Kidney tubule cell (primary cell): ENCODE measurements around the gene TVP23C.

ENCODE experiments used
- DNase-seq: peaks from one replicate; pipeline ENCODE4 v3.0.0-alpha.2; 2018; ENCODE audit warnings: low spot score

The TVP23C gene

DNA sequence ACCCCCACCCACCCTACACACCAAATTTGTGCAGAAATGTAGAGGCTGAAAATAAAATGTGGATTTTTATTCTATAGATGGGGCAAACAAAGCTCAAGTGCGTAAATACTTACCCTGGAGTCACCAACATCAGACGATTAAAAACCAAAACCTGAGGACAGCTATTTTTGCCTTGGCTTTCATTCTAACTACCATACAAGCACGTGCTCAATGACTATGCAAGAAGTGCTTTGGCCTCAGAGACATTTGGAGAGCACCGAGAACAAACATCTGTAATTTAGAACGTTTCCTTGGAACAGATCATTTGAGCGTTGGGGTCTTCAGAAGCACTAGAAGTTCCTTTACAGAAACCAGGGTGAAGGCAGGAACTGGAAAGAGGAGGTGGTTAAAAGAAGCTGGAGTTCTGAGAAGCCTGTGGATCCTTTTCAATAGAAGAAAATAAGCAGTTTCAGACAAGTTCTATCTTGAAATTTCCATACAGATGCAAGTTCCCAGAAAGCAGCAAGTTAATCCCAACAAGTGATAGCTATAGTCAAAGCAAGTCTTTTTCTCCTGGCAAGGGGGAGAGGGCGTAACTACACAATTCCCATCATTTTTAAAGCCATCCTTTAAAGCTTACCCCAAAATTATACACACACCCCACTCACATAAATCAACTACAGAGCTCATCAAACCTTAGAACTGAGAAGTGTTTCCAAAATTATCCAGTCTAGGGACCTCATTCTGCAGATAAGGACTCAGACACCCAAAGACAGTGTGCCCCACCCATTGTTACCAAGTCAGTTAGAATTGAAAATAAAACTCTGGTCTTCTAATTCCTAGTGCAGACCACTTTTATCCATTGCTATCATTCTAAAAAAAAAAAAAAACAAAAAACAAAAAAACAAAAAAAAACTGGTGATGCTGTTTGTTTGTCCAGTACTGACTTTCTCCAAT is 66.3 kb downstream of the TVP23C start:
- DNase-seq = no peak

GRCh38 chr17:15494821-15495220 is 68.5 kb downstream of the TVP23C start:
- DNase-seq = no peak

- DNase-seq = no peak
Observed at GRCh38 chr17:15493693-15494035, 69.6 kb downstream of the TVP23C start.

GRCh38 chr17:15492791-15493692 is 70.2 kb downstream of the TVP23C start:
- no peak for DNase-seq

- no peak for DNase-seq
Observed at GRCh38 chr17:15492186-15492585, 71.1 kb downstream of the TVP23C start.

DNA sequence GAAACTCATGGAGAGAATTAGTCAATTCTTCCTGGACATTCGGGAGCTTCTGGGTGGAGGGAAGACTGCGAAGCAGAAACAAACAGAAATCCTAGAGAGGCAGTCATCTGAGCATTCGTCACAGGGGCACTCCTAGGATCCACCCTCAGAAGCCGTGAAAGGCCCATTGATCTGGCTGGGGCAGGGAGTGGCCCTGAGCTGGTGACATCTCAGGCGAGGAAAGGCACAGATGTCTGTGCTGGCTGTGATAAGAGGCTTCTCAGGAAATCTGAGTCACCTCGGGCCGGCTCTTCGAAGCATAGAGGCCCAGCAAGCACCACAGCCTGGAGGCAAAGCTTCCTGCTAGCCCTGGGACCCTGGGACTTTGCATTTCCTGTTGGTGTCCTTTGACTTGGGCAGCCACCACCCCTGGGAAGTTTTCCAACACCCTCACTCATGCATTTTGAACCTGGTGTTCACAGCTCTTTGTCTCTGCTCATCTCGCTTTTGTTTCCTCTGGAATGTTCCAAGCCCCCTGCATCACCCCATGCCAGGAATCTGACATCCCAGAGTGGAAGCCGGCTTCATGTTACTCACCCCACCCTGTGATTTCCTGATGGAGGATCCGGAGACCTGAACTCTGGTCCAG is 72.5 kb downstream of the TVP23C start:
- peak; percentile 55 for DNase-seq

- DNase-seq = no peak
Observed at GRCh38 chr17:15488557-15488956, 74.7 kb downstream of the TVP23C start.

DNA sequence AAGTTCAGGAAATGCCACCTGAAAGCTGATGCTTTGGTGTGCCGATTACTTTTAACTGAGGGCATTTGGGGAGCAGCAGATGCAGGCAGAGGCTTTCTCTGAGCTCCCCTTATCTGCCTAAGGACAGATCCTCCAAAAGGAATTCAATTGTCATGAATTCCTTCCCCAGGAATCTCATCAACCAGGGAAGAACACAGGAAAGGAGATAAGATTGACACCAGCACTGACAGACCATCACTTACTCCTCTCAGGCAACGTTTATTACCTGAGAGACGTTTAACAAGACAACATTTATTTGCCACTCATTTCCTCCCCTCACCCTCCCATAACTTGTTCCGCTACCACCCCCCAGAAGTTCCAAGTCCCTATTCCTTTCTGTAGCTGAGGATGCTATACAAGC is 78.2 kb downstream of the TVP23C start:
- no peak for DNase-seq

DNA sequence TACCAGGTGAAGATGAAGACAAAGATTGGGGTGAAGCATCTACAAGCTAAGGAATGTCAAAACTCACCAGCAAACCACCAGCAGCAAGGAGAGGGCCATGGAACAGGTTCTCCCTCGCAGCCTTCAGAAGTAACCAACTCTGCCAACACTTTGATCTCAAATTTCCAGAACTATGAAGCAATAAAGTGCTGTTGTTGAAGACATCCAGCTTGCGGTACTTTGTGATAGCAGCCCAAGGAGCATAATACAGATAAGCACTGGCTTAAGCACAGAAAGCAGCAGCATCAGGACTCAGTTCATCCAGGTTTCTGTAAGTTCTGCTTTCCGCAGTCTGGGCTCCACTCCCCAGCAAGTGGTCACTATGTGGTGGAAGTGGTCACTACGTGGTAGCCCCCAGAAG is 79.9 kb downstream of the TVP23C start:
- no peak for DNase-seq

DNA sequence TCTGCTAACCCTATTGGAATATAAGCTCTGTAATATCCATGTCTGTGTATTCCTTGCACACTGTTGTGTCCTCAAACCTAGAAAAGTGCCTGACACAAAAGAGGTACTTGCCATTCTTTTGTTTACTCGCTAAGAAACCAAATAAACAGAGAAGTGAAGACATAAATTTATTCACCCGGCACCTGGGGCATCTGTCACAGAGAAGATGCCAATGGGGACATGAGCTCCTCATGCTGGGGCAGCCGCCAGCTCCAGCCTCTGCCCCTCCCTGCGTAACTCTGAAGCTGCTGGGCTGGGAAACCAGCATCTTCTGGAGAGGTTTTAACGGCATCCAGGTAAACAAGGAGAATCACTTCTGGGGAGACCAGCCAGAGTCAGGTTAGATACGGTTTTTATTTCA is 80.8 kb downstream of the TVP23C start:
- no peak for DNase-seq

DNA sequence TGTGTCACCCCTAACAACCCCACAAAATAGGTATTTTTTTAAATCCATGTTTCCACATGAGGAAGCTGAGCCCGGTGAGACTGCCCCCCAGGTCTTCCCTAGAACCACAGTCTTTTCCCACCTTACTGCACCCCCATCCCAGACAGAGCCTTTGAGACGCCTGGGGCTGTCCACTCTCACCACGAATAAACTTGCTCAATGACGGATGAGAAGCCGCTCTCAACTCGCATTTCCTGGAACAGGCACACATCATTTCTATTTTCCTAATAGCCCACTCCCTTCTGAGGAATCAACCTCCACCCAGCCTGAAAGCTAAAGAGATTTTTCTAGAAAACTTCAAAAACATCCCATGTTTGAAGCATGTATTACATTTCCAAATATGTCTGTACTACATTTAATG is 81.8 kb downstream of the TVP23C start:
- DNase-seq = no peak

- DNase-seq = no peak
Observed at GRCh38 chr17:15480204-15480603, 83.1 kb downstream of the TVP23C start.

DNA sequence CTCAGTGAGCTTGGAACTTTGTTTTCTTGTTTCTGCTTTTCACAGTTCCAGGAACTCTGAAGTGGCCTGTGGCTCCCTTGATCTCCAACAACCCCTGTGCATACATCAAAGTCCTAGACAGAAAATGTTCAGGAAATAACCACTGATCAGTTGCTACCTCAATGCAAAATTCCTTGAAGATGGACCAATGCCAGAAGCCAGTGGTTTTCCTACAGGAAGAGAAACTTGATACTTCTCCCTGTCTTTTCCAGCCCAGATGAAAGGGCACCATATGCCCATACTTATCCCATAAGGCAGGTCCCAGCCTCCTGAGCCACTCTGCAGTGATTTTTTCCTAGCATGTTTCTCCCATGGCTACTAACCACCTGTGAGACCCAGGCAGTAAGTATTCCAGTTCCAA is 83.6 kb downstream of the TVP23C start:
- DNase-seq = peak; percentile 58

GRCh38 chr17:15478845-15479244 is 84.4 kb downstream of the TVP23C start:
- no peak for DNase-seq

DNA sequence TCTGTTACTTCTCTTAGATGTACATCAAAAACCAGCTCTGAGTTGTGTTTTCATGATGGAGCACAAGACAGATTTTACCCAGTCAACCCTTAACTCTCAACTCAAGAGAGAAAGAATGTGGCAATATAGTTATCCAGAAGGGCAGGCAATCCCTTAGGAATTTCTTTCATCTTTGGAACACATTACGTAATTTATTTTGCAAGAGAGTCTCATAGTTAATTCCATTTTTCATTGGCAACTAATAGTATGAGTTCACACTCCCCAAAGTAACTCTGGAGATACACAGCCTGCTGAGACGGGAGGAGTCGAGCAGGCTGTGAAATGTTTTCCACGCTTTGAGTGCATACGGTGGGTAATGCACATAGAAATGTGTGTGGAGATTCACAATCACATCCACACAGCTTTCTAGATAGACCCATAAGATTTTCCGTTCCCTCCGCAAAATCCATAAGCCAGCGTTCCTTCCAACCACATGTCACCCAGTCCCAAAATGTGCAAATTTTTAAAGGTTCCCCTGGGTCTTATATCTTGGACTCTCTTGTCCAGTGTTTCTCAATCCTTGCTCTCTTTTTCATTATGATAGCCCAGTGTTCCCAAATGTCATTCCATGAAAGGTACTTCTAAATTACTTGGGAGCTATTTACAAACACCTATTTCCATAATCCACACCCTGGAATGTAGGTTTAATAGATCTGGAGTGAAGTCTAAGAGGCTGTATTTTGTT is 87.5 kb downstream of the TVP23C start:
- DNase-seq = no peak

GRCh38 chr17:15472891-15473290 is 90.4 kb downstream of the TVP23C start:
- DNase-seq = no peak

GRCh38 chr17:15470536-15470935 is 92.7 kb downstream of the TVP23C start:
- DNase-seq = no peak

GRCh38 chr17:15469260-15469659 is 94.0 kb downstream of the TVP23C start:
- DNase-seq = no peak

DNA sequence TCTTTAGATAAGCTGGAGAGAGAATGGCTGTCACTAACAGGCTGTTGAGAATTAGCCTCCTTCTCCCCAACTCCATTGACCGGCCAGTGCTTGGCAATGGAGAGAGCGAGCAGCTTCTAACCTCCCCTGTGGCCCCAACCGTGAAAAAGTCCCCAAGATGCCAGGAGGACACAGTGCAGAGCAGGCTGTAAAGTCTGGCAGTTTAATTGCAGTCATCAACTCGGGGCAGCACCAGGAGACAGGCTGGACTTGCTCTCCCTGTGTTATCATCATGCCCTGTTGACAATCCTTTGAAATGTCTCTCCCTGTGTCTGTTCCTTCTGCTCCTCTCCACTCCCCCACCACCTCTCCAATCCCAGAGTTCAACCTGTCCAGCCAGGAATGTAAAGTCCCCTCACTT is 95.2 kb downstream of the TVP23C start:
- DNase-seq = no peak

- no peak for DNase-seq
Observed at GRCh38 chr17:15467592-15467991, 95.7 kb downstream of the TVP23C start, which contains the start of gene CDRT4. Gene CDRT4 (minus strand): TSS chr17:15467621. CDS start chr17:15440238, 27,383 bp downstream.

- DNase-seq = no peak
Observed at GRCh38 chr17:15466131-15466530, 97.2 kb downstream of the TVP23C start.
